Calu3 (cell line): Measurements from ENCODE around the gene OLFM2. TPM values are rescaled to one million over a fixed set of nuclear protein-coding genes. Genes with fewer than 3 reads are reported as not detected.
"Not testable (repeated sequence)": the region's sequence is repeated elsewhere in the genome, so short reads cannot be mapped to it uniquely, and the experiment has no call there.

ENCODE experiments used
- BruUV-seq: library from RNA; stranded (reverse); fragments of 400-500 nt; replicated peaks from 2 replicates; lab custom pipeline; 2021; lab: Mats Ljungman, UMichigan
- CTCF ChIA-PET: fragments of 300-600 bp; sonication (Branson Sonifier 250); formaldehyde crosslinking; loops from one replicate; lab custom pipeline; 2022; ENCODE audit warnings: antibody characterized with exemption; lab: Charles Lee
- DNase-seq: peaks from one replicate; pipeline ENCODE4 v3.0.0; 2022
- H3K27ac Mint-ChIP-seq: one replicate; pipeline ENCODE4 v1.8.0; 2022; ENCODE audit warnings: mixed read lengths; ENCODE audit not compliant: unreplicated experiment
- H3K27me3 Mint-ChIP-seq: one replicate; pipeline ENCODE4 v1.8.0; 2022; ENCODE audit warnings: mixed read lengths; ENCODE audit not compliant: unreplicated experiment
- H3K36me3 Mint-ChIP-seq: one replicate; pipeline ENCODE4 v1.8.0; 2022; ENCODE audit warnings: mild to moderate bottlenecking, moderate library complexity, mixed read lengths; ENCODE audit not compliant: insufficient read depth, unreplicated experiment
- H3K4me1 Mint-ChIP-seq: one replicate; pipeline ENCODE4 v1.8.0; 2022; ENCODE audit warnings: mild to moderate bottlenecking, low read depth, mixed read lengths; ENCODE audit not compliant: unreplicated experiment
- H3K4me3 Mint-ChIP-seq: one replicate; pipeline ENCODE4 v1.8.0; 2022; ENCODE audit warnings: mild to moderate bottlenecking, low read depth, moderate library complexity, mixed read lengths; ENCODE audit not compliant: unreplicated experiment
- H3K9me3 Mint-ChIP-seq: one replicate; pipeline ENCODE4 v1.8.0; 2022; ENCODE audit warnings: low read depth, mixed read lengths; ENCODE audit not compliant: unreplicated experiment
- CTCF ChIP-seq: fragments of 200-600 bp; IDR thresholded peaks from one replicate; pipeline ENCODE4 v1.8.0; 2022; ENCODE audit warnings: antibody characterized with exemption; ENCODE audit not compliant: unreplicated experiment
- intact Hi-C: fragments of 100-400 bp; cut with micrococcal nuclease; formaldehyde crosslinking; loops from one replicate; pipeline ENCODE4 v1.10.0; 2022; ENCODE audit not compliant: unreplicated experiment
- total RNA-seq: library from RNA; stranded (reverse); gene quantifications from 2 replicates; pipeline ENCODE4 v1.2.3, GENCODE V29; 2022

OLFM2 gene
- total RNA-seq, 1 experiment from 2014 or later = 11.2 TPM

DNA sequence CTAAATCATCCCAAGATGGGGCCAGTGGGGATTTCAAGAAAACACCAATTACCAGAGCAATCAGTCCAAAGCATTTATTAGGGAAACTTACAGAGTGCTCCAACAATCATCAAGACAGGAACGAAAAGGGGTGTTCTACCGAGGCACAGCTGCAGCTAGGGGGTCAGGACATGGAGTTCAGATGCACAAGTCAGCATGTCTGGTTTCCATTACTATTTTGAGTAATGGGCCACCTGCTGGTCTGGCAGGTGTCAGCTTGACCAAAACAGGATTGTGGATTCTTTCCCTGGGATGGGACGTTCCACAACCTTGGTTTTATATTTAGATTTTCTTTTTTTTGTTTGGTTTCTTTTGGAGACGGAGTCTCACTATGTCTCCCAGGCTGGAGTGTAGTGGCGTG is 112.5 kb downstream of the OLFM2 start:
- H3K27me3 Mint-ChIP-seq = no peaks in the 10 kb centered on the region
- intact Hi-C loops = no loop called here
- no peak for DNase-seq
- H3K9me3 Mint-ChIP-seq = no peaks in the 10 kb centered on the region
- CTCF ChIA-PET = no interaction called here
- TF ChIP-seq CTCF = no peak
- peaks cover 31% of the 10 kb centered on the region for H3K36me3 Mint-ChIP-seq
- H3K27ac Mint-ChIP-seq = no peak overlapping the region
- BruUV-seq = no TSS peak
- no peak overlapping the region for H3K4me3 Mint-ChIP-seq
- H3K4me1 Mint-ChIP-seq = peaks cover 9% of the 10 kb centered on the region

- DNase-seq, CTCF ChIA-PET, intact Hi-C loops, H3K27me3 Mint-ChIP-seq, BruUV-seq, H3K27ac Mint-ChIP-seq, H3K9me3 Mint-ChIP-seq, H3K4me1 Mint-ChIP-seq: not testable (repeated sequence)
- Mint-ChIP-seq H3K36me3 (peaks cover 24% of the 10 kb centered on the region), H3K4me3 (peak overlapping the region; percentile 80)
Observed at GRCh38 chr19:9820034-9820433, 116.3 kb downstream of the OLFM2 start.

GRCh38 chr19:9819596-9819909 is 116.8 kb downstream of the OLFM2 start:
- intact Hi-C loops = no loop called here
- CTCF ChIA-PET = no interaction called here
- H3K4me1 Mint-ChIP-seq = no peaks in the 10 kb centered on the region
- peaks cover 24% of the 10 kb centered on the region for H3K36me3 Mint-ChIP-seq
- TF ChIP-seq CTCF = no peak
- no peaks in the 10 kb centered on the region for H3K9me3 Mint-ChIP-seq
- BruUV-seq = no TSS peak
- DNase-seq = no peak
- peak overlapping the region; percentile 79 for H3K27ac Mint-ChIP-seq
- no peaks in the 10 kb centered on the region for H3K27me3 Mint-ChIP-seq
- peak overlapping the region; percentile 80 for H3K4me3 Mint-ChIP-seq

- peak; percentile 99 for DNase-seq
- TF ChIP-seq CTCF = no peak
- Mint-ChIP-seq H3K9me3 (no peaks in the 10 kb centered on the region), H3K36me3 (peaks cover 27% of the 10 kb centered on the region), H3K4me3 (peak within 1 kb of the TSS; percentile 80), H3K27me3 (no peaks in the 10 kb centered on the region), H3K27ac (peak within 1 kb of the TSS; percentile 79), H3K4me1 (no peaks in the 10 kb centered on the region)
- CTCF ChIA-PET = interaction anchor here (0.6 to 0.7 kb wide), 2 partner anchors 759 to 1300 kb away, joined by 3 to 8 read pairs; no protein-coding TSS in a partner anchor
- BruUV-seq = no TSS peak
- intact Hi-C loops = no loop called here
Observed at GRCh38 chr19:9818734-9819595, 117.3 kb downstream of the OLFM2 start, which contains the start of gene FBXL12. TSS of gene FBXL12 (minus strand) at chr19:9819079. CDS start at chr19:9818813, 266 bp downstream.
